LHCN-M2 (cell line): ENCODE results near the gene LDB1. TPM values are rescaled to one million over a fixed set of nuclear protein-coding genes. Genes with fewer than 3 reads are reported as not detected.

Source experiments
- DNase-seq: peaks from one replicate; pipeline ENCODE4 v3.0.0-alpha.2; 2012; ENCODE audit warnings: low read depth
- total RNA-seq: library from RNA; depleted of rRNA; stranded (reverse); fragments of >200 nt; gene quantifications from 2 replicates; pipeline ENCODE4 v1.2.3, GENCODE V29; 2014

Gene LDB1
- total RNA-seq, 1 experiment from 2014 or later, result 35.1 TPM

GRCh38 chr10:102113261-102113955, 6.8 kb downstream of the LDB1 start:
- DNase-seq, result no peak

DNA sequence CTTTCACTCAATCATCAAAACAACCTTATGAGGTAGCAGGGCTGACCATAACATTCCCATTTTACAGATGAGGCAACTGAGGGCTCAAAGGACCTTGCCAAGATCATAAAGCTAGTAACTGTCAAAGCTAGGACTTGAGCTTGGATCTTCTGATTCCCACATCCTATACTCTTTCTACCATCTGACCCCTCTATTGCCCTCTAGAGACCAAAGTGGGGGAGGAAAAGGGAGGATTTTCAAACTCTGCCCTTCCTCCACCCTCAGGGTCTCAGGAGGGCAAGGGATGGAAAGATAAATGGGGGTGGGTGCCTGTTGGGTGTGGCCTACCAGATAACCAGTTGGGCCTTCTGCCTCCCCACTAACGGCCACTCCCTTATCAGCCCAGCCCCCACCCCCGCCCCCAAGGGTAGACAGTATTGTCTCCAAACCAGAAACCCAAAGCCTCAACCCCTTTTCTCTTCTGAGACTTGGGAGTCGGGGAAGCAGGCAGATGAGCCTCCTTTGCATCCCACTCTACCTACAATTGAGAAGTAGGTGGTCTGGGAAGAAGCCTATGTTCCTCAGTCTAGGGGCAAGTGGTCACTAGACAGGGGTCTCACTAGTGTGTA, 7.9 kb downstream of the LDB1 start:
- DNase-seq, result peak; percentile 31

DNA sequence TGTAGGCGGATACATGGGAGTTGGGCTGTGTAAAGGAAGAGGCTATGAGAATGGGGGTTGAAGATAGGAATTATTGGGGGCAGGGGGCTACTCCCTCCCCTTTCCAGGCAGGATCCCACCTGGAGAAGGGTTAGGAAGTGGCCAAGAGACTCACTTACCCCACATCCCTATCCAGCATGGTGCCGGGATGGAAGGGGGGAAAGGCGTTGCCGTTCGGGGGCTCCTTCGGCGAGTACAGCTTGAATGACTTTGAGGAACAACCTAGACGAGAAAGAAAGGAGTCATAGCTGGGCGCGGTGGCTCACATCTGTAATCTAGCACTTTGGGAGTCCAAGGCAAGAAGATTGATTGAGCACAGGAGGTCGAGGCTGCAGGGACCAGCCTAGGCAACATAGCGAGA, 8.9 kb downstream of the LDB1 start:
- DNase-seq, result no peak

DNA sequence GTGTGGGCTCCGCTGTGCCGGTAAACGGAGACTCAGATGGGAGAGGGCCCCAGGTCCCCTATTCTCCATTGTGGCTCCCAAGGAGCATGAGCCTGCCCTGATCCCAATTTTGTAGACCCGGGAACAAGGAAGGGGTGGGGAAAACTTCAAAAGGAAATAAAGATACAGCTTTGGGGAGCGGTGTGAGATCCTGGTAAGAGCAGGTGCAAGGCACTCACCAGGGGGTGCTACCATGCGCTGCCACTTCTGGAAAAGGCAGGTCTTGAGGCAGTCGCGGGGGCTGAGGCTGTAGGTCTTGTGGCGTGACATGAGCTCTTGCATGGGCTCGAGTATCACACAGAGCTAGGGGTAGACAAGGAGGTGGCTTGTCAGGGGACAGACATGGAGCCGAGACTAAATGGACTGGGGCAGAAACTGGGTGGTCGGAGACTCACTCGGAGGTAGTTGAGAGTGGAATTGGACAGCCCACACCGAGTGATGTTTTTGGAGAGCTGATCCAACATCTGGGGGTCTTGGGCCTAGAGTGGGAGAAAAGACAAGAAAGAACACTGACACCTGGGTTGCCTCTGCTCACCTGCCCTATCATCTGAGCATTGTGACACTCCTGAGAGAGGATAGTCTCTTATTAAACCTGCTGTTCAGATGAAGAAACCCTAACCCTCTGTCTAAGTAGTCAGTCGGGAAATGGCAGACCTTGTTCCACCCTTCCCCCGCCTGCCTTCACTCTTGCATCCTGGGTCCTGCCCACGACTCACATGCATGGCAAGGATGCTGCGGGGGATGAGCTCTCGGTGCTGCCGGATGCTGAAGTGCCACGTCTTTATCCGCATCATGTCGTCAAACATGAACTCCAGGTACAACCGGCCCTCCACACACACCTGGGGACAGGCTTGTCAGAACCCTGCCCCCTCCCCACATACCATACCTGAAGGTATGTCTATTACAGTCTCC, 10.7 kb downstream of the LDB1 start:
- DNase-seq, result no peak

DNA sequence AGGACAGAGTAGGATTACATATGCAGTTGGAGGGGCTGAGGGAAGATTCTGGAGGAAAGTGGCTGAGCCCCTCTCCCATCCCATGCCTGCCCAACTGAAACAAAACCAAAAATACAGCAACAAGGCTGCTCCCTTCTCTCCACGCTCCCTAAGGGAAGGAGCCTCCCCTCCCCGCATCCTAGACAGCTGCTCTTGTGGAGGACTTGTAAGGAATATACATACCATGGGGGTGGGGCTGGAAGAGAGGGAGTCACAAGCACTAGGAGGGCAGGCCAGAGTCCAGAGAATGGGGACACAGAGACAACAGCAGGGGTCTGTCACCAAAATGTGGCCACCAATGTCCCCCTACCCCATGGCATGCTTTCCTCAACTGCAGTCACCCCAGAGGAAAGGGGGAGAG, 13.2 kb downstream of the LDB1 start:
- DNase-seq, result peak; percentile 36

DNA sequence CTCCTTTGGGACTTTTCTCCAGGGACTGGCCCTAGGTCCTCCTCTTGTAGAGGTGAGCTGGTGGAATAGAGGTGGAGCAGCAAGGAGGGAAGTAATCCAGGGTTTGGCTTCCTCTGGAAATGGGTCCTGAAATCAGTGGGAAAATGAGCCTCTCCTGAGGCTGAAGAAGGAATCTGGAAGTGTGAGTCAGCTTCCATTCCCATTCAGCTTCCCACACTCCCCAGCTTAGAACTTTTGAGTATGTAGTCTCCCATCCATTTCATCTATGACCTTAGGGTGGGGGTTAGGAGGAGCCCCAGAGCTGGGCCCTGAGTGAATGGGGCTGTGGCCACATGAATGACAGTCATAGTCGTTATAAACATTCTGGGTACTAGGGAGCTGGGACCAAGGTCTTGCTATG, 17.7 kb downstream of the LDB1 start:
- no peak for DNase-seq

DNA sequence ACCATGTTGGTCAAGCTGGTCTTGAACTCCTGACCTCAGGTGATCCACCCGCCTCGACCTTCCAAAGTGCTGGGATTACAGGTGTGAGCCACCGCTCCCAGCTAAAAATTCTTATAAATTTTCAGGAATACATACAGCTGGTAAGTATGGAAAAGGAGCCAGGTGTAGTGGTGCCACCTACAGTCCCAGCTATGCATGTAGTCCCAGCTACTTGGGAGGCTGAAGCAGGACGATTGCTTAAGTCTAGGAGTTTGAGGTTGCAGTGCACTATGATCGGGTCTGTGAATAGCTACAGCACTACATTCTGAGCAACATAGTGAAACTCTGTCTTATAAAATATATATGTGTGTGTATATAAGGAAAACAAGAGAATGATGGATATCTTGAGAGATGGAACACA, 19.0 kb downstream of the LDB1 start:
- no peak for DNase-seq

- DNase-seq, result no peak
Observed at GRCh38 chr10:102096449-102096848, 23.7 kb downstream of the LDB1 start.

GRCh38 chr10:102090772-102091171, 29.4 kb downstream of the LDB1 start:
- peak; percentile 77 for DNase-seq

DNA sequence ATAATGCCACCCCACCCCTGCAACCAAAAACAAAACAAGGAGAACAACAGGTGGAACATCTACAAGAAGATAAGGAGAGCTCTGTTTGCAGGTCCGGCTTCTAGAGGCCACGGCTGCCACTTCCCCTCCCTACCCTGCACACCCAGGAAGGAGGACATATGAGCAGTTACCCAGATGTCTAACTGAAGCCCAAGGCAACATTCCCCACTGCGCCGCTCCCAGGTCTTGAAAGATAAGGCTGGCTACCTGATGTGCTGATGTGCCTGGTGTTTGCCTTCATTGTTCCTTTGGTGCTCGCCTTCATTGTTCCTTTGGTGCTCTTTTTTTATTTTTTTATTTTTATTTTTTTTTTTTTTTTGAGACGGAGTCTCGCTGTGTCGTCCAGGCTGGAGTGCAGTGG, 34.0 kb downstream of the LDB1 start:
- no peak for DNase-seq

- no peak for DNase-seq
Observed at GRCh38 chr10:102085336-102085735, 34.8 kb downstream of the LDB1 start.

- no peak for DNase-seq
Observed at GRCh38 chr10:102083541-102083940, 36.6 kb downstream of the LDB1 start.

DNA sequence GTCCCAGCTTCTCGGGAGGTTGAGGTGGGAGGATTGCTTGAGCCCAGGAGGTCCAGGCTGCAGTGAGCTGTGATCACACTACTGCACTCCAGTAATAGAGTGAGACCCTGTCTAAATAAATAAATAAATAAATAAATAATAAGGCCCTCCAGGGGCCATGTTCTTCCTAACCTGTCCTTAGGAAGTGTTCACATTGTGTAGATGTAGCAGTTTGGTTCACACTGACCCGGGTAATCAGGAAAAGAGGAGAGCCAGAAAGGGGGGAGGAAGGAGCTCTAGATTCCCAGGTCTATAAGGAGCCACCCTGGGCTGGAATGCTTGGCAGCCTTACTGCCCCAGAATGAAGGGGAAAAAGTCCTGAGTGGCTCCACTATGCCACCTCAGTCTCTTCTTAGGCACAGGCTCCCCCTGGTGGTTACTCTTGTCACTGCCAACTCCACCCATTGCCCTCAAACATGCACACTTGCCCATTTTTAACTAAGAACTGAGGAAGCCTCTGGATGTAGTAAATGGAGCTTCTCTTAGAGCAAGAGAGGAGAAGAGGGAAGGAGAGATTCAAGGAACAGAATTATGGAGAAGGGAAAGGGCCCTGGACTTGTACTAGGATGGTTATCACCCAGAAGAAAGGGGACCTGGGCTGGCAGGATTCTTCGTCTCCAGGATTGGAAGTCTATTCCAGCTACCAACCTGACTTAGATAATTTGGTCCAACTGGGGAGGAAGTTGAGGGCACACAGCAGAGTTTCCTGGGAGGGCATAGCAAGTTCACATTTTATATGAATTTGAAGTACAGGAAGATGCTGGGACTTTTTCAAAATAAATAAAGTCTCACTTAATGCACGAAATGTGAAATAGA, 47.3 kb downstream of the LDB1 start:
- DNase-seq, result peak; percentile 67

DNA sequence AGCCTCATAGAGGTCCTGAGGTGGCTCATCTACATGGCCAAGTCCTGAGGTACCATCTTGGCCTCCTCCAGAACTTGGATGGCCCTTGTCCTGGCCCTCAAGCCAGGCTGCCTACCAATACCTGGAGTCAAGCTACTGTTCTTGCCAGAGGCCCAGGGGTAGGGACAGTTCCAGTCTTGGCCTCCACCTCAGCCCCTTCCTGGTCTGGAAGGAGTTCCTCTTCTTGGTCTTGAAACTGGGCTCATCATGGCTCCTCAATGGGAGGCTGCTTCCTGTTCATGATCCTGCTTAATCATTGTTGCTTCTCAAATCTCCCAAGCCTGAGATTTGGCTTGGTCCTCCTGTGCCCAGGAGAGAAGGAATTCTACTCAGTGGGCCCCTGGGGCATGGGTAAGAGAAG, 51.1 kb downstream of the LDB1 start:
- DNase-seq, result no peak

DNA sequence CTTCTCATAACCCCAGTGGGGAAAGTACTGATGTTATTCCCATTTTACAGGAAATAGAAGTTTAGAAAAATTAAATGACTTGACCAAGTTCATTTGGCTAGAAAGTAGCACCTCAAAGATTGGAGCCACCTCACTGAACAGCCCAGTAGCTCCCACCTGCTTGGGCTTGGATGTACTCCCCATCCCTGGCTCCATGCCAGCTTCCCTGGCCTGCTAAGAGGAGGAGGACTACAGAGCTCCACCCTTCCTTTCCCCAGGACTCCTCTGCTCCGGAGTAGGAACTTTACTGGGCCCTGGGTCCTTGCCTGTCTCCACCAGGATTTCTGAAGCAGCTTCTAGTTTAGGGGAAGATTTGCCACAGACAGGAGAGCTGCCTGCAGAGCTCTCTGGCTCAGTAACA, 52.0 kb downstream of the LDB1 start:
- DNase-seq, result no peak

DNA sequence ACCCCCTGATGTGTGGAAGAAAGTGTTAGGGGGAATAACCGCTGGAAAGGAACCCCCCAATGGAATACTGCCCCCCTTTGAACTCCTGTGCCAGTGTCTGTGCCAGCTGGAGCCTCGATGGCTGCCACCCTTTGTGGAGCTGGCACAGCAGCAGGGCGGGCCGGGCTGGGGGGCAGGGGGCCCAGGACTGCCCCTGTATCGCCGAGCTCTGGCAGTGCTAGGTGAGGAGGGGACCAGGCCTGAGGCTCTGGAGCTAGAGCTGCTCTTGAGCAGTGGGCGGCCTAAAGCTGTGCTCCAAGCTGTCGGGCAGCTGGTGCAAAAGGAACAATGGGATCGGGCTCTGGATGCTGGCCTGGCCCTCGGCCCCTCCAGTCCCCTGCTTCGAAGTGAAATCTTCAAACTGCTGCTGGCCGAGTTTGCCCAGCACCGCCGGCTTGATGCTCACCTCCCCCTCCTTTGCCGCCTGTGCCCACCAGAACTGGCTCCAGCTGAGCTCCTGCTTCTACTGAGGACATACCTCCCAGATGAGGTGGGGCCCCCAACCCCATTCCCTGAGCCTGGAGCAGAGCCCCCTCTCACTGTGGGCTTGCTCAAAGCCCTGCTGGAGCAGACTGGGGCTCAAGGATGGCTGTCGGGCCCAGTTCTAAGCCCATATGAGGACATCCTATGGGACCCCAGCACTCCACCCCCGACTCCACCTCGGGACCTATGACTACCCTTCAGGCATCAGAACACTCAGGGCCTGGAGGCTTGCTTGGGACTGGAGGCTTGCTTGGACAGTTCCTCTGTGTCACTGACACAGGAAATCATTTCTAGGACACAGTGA, 52.9 kb downstream of the LDB1 start:
- DNase-seq, result no peak

GRCh38 chr10:102066399-102067088, 53.6 kb downstream of the LDB1 start:
- peak; percentile 23 for DNase-seq

- no peak for DNase-seq
Observed at GRCh38 chr10:102065561-102066398, 54.4 kb downstream of the LDB1 start.
